Osteocyte (in vitro differentiated cells): ENCODE data around the gene DOCK8. TPM values are rescaled to one million over a fixed set of nuclear protein-coding genes. Genes with fewer than 3 reads are reported as not detected.

Experiments
- DNase-seq: peaks from one replicate; pipeline ENCODE4 v3.0.0; 2021; ENCODE audit warnings: mixed read lengths; ENCODE audit not compliant: unreplicated experiment; ENCODE audit errors: extremely low spot score
- H3K27ac Mint-ChIP-seq: one replicate; pipeline ENCODE4 v1.8.0; 2021; ENCODE audit warnings: mild to moderate bottlenecking, mixed read lengths; ENCODE audit not compliant: unreplicated experiment
- H3K27me3 Mint-ChIP-seq: one replicate; pipeline ENCODE4 v1.8.0; 2021; ENCODE audit warnings: mixed read lengths; ENCODE audit not compliant: unreplicated experiment
- H3K36me3 Mint-ChIP-seq: one replicate; pipeline ENCODE4 v1.8.0; 2021; ENCODE audit warnings: mixed read lengths; ENCODE audit not compliant: unreplicated experiment
- H3K4me1 Mint-ChIP-seq: one replicate; pipeline ENCODE4 v1.8.0; 2021; ENCODE audit warnings: mixed read lengths; ENCODE audit not compliant: unreplicated experiment
- H3K4me3 Mint-ChIP-seq: one replicate; pipeline ENCODE4 v1.8.0; 2021; ENCODE audit warnings: mild to moderate bottlenecking, moderate library complexity, mixed read lengths; ENCODE audit not compliant: unreplicated experiment
- H3K9me3 Mint-ChIP-seq: one replicate; pipeline ENCODE4 v1.8.0; 2021; ENCODE audit warnings: mixed read lengths; ENCODE audit not compliant: unreplicated experiment
- total RNA-seq: library from RNA; stranded (reverse); gene quantifications from 2 replicates; pipeline ENCODE4 v1.2.1, GENCODE V29; 2021
- TF ChIP-seq, protein P1 (sequence below): fragments of 200-600 bp; sonication (generic); IDR thresholded peaks from 2 replicates; pipeline ENCODE4 v1.5.0; 2021; ENCODE audit warnings: antibody characterized with exemption, mild to moderate bottlenecking, moderate library complexity

Gene DOCK8
- total RNA-seq, 1 donor from 2014 or later, result not detected

GRCh38 chr9:431701-432100 lies 217.0 kb downstream of the DOCK8 start:
- Mint-ChIP-seq H3K4me3 (no peak overlapping the region), H3K9me3 (no peaks in the 10 kb centered on the region), H3K4me1 (no peaks in the 10 kb centered on the region), H3K36me3 (no peaks in the 10 kb centered on the region), H3K27ac (no peak overlapping the region), H3K27me3 (no peaks in the 10 kb centered on the region)
- TF ChIP-seq, protein P1, sequence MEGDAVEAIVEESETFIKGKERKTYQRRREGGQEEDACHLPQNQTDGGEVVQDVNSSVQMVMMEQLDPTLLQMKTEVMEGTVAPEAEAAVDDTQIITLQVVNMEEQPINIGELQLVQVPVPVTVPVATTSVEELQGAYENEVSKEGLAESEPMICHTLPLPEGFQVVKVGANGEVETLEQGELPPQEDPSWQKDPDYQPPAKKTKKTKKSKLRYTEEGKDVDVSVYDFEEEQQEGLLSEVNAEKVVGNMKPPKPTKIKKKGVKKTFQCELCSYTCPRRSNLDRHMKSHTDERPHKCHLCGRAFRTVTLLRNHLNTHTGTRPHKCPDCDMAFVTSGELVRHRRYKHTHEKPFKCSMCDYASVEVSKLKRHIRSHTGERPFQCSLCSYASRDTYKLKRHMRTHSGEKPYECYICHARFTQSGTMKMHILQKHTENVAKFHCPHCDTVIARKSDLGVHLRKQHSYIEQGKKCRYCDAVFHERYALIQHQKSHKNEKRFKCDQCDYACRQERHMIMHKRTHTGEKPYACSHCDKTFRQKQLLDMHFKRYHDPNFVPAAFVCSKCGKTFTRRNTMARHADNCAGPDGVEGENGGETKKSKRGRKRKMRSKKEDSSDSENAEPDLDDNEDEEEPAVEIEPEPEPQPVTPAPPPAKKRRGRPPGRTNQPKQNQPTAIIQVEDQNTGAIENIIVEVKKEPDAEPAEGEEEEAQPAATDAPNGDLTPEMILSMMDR, result no peak
- DNase-seq, result no peak

- H3K36me3 Mint-ChIP-seq, result no peaks in the 10 kb centered on the region
- H3K27ac Mint-ChIP-seq, result no peak overlapping the region
- no peak for DNase-seq
- H3K4me1 Mint-ChIP-seq, result no peaks in the 10 kb centered on the region
- TF ChIP-seq, protein P1, result no peak
- H3K4me3 Mint-ChIP-seq, result no peak overlapping the region
- H3K9me3 Mint-ChIP-seq, result no peaks in the 10 kb centered on the region
- H3K27me3 Mint-ChIP-seq, result no peaks in the 10 kb centered on the region
Measured at GRCh38 chr9:436482-436881, 221.8 kb downstream of the DOCK8 start.

- DNase-seq, result no peak
- Mint-ChIP-seq H3K27ac (no peak overlapping the region), H3K27me3 (no peaks in the 10 kb centered on the region), H3K4me1 (no peaks in the 10 kb centered on the region), H3K36me3 (no peaks in the 10 kb centered on the region), H3K9me3 (no peaks in the 10 kb centered on the region), H3K4me3 (no peak overlapping the region)
- TF ChIP-seq, protein P1, result no peak
Measured at GRCh38 chr9:437066-437465, 222.4 kb downstream of the DOCK8 start.

- Mint-ChIP-seq H3K4me1 (no peaks in the 10 kb centered on the region), H3K36me3 (no peaks in the 10 kb centered on the region), H3K27ac (no peak overlapping the region), H3K9me3 (no peaks in the 10 kb centered on the region), H3K4me3 (no peak overlapping the region), H3K27me3 (no peaks in the 10 kb centered on the region)
- DNase-seq, result no peak
- TF ChIP-seq, protein P1, result no peak
Measured at GRCh38 chr9:437574-438001, 222.9 kb downstream of the DOCK8 start.

GRCh38 chr9:438066-438465 lies 223.4 kb downstream of the DOCK8 start:
- H3K4me3 Mint-ChIP-seq, result no peak overlapping the region
- H3K27ac Mint-ChIP-seq, result no peak overlapping the region
- no peaks in the 10 kb centered on the region for H3K27me3 Mint-ChIP-seq
- H3K9me3 Mint-ChIP-seq, result no peaks in the 10 kb centered on the region
- DNase-seq, result no peak
- H3K36me3 Mint-ChIP-seq, result no peaks in the 10 kb centered on the region
- H3K4me1 Mint-ChIP-seq, result no peaks in the 10 kb centered on the region
- TF ChIP-seq, protein P1, result no peak
